ENCODE measurements around the gene LANCL2.
"Not testable (repeated sequence)": the region's sequence is repeated elsewhere in the genome, so short reads cannot be mapped to it uniquely, and the experiment has no call there.

LANCL2 gene

GRCh38 chr7:55469721-55470120 lies 104.6 kb downstream of the LANCL2 start:
- DNase-seq = no peak

- no peak for DNase-seq
These were observed 105.1 kb downstream of the LANCL2 start for GRCh38 chr7:55470261-55470660.

GRCh38 chr7:55471594-55471993 lies 106.5 kb downstream of the LANCL2 start:
- DNase-seq = not testable (repeated sequence)

- DNase-seq = not testable (repeated sequence)
These were observed 107.3 kb downstream of the LANCL2 start for GRCh38 chr7:55472406-55472805.

GRCh38 chr7:55472928-55473725 lies 108.0 kb downstream of the LANCL2 start:
- DNase-seq = no peak

GRCh38 chr7:55473932-55474331 lies 108.8 kb downstream of the LANCL2 start:
- no peak for DNase-seq

- no peak for DNase-seq
These were observed 110.1 kb downstream of the LANCL2 start for GRCh38 chr7:55474944-55475854.

- DNase-seq = peak in 11 of 56 donors; percentile 9 to 59 (median 23)
These were observed 111.0 kb downstream of the LANCL2 start for GRCh38 chr7:55475855-55476803.

GRCh38 chr7:55476852-55477780 lies 112.0 kb downstream of the LANCL2 start:
- DNase-seq = no peak

- no peak for DNase-seq
These were observed 112.7 kb downstream of the LANCL2 start for GRCh38 chr7:55477781-55478374.

- DNase-seq = no peak
These were observed 113.6 kb downstream of the LANCL2 start for GRCh38 chr7:55478700-55479099.

GRCh38 chr7:55481155-55481554 lies 116.0 kb downstream of the LANCL2 start:
- DNase-seq = no peak

- DNase-seq = no peak
These were observed 117.9 kb downstream of the LANCL2 start for GRCh38 chr7:55483046-55483445.
